Stimulated activated CD4-positive, alpha-beta T cell treated with anti-CD3 and anti-CD28 coated beads, Interleukin-2, amount 100 ng/mL, for 24 hours (primary cell): ENCODE results near the gene RAB8B.

ENCODE experiments used
- DNase-seq, 2 donors: peaks; one replicate each; pipeline ENCODE4 v3.0.0-alpha.2; 2020

Gene RAB8B

DNA sequence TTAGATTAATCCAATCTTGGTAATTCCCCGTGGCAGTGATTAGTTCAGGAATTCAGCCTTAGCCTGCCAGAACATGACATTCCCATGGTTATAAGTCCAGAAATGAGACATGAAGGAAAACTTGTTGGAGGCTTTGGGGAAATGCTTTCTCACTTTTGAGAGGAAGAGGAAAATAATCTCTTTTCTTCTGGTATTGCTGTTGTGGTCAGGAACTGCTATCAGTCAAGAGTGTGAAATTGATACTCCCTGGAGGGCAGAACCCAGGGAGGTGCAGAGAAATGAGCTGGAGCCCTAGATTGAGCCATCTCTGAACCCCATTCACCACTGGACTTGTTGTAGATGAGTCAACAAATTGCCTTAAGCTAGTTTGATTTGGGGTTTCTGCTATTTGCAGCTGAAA lies 49.4 kb downstream of the RAB8B start:
- peak in 1 of 2 donors; percentile 25 for DNase-seq

DNA sequence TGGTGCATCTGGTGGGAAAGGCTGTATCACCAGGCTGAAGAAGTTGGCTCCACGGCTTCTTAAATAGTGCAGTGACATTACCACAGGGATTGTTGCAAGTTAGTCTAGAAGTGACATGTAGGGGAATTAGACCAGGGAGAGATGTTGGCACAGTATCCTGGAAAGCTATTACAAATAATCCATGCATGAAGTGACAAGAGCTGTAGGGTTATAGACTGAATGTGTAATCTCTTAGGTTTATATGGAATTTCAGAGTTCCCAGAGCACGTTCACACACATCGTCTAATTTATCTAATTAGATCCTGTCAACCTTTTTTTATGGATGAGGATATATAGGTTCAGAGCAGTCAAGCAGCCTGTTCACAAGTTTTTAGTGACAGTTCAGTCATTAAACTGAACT lies 50.7 kb downstream of the RAB8B start:
- no peak for DNase-seq

- DNase-seq: no peak
These were observed 51.9 kb downstream of the RAB8B start for GRCh38 chr15:63241316-63241715.

- no peak for DNase-seq
These were observed 53.7 kb downstream of the RAB8B start for GRCh38 chr15:63243101-63243500.

DNA sequence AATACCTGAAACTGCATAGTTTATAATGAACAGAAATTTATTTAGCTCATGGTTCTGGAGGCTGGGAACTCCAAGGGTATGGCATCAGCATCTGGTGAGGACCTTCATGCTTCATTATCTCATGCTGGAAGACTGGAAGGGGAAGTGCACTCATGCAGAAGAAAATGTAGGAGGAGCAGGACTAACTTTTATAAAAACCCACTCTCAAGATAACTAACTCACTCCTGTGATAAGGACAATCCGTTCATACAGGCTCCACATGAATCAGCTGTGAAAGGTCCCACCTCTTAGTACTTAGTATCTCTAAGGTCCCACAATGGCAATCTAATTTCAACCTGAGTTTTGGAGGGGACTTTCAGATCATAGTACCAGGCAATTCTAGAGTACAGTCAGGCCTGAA lies 54.4 kb downstream of the RAB8B start:
- no peak for DNase-seq

- no peak for DNase-seq
These were observed 55.0 kb downstream of the RAB8B start for GRCh38 chr15:63244399-63244798.

GRCh38 chr15:63244976-63245645 lies 55.7 kb downstream of the RAB8B start:
- no peak for DNase-seq

DNA sequence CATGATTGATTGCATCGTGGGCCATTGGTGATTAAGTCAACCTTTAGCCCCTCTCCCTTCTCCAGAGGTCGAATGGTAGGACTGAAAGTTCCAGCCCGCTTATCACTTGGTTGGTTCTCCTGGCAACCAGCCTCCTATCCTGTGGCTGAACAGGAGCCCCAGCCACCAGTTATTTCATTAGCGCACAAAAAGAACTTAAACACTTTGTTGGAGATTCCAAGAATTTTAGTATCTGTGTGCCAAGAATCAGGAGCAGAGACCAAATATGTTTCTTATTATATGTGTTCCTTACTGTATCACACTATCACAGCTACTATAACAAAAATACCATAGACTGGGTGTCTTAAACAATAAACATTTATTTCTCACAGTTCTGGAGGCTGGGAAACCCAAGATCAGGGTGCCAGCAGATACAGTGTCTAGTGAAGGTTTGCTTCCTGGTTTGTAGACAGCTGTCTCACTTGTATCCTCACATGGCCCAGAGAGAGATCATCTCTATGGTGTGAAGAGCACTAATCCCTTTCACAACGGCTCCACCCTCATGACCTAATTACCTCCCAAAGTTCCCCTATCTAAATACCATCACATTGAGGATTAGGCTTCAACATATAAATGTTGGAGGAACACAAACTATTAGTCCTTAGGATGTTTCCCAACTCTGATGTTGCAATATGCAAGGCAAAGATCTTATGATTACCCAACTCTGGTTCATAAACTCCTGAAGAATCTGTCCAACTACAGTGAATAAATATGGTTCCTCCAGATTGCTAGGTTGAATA lies 57.5 kb downstream of the RAB8B start:
- DNase-seq: no peak

DNA sequence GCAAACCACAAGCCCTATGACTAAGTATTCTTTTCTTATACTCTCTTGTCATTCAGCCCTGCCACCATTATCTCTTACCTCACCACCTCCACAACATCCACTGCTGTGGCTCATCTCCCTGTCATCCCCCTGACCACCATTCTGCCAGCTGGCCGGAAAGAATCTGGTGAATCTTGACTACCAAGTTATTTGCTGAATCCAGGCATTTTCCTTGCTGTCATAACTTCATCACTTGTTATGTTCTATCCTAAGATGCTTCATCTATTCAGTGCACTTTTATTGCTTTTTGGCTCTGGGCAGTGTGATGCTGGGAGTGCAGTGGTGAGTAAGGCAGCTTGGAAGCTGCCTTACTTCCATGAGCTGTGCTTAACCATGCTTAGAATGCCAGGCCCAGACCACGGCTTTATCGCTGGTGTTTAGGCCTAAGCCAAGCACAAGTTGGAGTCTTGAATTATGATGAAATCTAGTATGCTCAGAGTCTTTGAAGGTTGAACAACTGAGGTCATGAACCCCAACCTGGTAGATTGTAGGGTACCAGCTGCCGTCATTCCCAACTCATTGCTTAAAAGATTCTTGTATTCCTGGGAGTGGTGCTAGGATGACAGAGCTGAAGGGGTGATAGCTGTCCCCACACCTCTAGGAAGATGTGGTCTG lies 61.0 kb downstream of the RAB8B start:
- no peak for DNase-seq

- no peak for DNase-seq
These were observed 62.3 kb downstream of the RAB8B start for GRCh38 chr15:63251701-63252100.

GRCh38 chr15:63252292-63252691 lies 62.9 kb downstream of the RAB8B start:
- DNase-seq: no peak

DNA sequence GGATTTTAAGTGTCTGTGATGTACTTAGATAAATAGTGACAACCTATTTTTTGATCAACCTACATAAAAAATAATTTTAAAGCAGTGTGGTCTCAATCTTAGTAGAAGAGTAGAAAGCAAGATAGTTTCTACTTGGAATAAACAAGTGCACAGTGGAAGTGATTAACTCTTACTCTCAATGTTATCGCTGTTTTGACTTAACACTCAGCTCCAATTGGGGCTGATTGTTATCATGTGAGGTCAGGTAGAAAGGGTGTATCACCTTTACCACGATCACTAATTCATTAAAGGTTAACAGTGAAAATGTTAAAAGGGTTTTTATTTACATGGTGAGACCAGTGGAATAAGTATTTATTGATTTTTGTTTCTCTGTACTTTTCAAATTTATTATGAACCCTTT lies 65.6 kb downstream of the RAB8B start:
- DNase-seq: no peak

DNA sequence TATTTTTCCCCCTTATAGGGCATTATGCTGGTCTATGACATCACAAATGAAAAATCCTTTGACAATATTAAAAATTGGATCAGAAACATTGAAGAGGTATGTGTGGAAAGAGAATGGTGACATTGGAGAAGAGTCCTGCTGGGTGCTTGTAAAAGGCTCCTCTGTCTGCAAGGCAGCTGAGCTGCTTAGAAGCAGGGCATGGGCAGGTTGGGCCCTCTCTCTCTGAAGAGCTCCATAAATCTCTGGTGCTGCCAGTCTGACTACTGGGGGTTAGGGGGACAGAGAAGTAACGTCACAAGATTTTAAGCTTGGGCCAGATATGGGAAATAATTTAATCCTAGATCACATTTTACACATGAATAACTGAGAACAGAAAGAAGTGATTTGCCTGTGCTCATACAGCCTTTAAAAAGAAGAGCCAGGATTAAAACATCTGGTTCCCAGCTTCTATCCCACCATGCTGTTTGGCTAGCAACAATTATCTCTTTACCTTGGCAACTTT lies 66.1 kb downstream of the RAB8B start:
- DNase-seq: no peak

GRCh38 chr15:63256433-63257274 lies 67.2 kb downstream of the RAB8B start:
- no peak for DNase-seq

DNA sequence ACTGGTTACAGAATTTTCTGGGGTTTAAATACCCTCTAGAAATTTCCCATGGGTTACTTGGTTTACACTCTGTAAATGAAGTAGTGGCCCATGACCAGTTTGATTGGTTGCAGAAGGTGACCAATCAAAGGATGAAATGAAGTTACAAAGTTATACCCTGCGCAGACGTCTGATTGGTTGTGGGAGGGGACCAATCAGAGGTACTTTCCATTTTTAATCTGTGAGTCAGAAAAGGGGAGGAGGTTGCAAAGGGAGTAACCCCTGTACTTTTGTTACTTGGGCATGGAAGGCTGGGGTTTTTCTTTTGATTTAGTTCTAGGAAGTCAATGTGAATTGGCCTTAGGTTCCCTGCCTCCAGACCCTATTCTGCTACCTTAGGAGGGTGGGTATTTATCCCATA lies 69.3 kb downstream of the RAB8B start:
- DNase-seq: no peak

DNA sequence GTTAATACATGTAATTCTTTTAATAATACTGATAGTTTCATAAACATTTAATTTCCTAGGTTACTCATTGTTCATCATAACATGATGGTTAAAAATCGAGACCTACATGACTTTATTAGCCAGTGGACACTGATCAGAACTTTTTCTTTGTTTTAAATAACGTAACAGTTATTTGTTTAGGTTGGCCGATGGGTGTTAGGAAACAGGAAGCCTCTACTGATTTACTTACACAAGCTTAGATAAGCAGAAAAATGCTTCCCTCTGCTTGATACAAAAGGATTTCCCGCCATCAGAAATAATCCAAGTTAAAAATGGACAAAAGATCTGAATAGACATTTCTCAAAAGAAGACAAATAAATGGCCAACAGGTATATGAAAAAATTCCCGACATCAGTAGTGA lies 71.4 kb downstream of the RAB8B start:
- no peak for DNase-seq

DNA sequence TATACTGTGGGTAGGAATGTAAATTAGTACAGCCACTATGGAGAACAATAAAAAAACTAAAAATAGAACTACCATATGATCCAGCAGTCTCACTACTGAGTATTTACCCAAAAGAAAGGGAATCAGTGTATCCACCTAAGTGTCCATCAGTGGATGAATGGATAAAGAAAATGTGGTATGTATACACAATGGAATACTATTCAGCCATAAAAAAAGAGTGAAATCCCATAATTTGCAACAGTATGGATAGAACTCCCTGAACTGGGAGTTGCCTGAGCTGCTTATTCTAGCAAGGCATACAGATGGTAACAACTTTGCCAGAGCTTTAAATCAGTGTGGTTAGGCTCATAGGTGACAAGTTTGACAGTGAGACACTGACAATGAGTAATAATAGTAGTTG lies 71.9 kb downstream of the RAB8B start:
- DNase-seq: no peak

- DNase-seq: no peak
These were observed 74.1 kb downstream of the RAB8B start for GRCh38 chr15:63263519-63263918.

GRCh38 chr15:63264688-63265293 lies 75.4 kb downstream of the RAB8B start:
- DNase-seq: no peak

DNA sequence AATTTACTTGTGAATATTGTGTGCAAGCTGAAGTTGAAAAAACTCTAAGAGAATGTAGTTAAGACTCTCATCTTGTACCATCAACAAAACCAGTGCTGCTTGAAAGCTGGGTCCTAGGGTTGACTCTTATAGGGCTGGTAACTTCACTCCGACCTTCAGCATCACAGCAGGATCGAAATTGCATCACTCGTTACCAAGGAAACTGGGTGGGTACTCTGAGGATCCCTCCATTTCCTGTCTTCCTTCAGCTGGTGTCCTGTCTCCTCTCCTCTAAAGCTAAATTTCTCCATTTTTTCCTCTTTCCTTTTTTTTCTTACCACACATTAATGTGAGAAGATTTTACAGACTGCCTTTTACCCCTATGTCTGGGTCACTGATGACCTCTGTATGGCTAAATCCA lies 85.0 kb downstream of the RAB8B start:
- DNase-seq: no peak

DNA sequence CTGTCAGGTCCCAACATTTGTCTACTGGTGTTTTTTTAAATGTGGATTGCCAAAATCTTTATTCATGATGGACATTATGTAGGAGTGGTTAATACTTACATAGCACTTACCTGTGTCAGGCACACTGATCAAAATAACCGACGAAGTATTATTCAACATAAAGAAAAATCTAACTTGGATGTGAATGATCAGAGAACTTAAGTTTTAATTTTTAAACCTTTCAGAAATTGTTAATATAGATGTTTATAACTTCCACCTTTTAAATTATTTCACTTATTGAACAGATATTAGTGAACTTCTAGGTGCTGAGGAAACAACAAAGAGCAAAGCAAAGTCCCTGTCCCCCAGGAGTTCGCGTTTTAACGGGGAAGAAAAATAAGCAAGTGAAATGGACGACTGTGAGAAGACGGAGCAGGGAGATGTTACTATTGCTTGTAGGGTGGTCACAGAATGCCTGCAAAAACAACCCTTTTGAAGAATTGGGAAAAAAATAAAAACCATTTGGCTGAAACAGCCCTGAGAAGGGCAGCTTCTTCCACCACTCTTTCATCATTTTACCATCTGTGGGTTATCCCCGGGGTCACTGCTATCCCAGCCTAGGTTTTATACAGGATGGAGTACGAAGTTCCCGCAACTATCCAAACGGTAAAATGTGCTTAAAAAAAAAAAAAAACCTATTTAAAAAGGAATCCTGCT lies 87.1 kb downstream of the RAB8B start:
- DNase-seq: no peak
